NCI-H748 (cell line): ENCODE data around the gene TCAP.
"Not testable (repeated sequence)": the region's sequence is repeated elsewhere in the genome, so short reads cannot be mapped to it uniquely, and the experiment has no call there.

Experiments
- DNase-seq: peaks from one replicate; lab custom pipeline; 2025; ENCODE audit not compliant: unreplicated experiment; lab: John Stamatoyannopoulos, UW

The TCAP gene

DNA sequence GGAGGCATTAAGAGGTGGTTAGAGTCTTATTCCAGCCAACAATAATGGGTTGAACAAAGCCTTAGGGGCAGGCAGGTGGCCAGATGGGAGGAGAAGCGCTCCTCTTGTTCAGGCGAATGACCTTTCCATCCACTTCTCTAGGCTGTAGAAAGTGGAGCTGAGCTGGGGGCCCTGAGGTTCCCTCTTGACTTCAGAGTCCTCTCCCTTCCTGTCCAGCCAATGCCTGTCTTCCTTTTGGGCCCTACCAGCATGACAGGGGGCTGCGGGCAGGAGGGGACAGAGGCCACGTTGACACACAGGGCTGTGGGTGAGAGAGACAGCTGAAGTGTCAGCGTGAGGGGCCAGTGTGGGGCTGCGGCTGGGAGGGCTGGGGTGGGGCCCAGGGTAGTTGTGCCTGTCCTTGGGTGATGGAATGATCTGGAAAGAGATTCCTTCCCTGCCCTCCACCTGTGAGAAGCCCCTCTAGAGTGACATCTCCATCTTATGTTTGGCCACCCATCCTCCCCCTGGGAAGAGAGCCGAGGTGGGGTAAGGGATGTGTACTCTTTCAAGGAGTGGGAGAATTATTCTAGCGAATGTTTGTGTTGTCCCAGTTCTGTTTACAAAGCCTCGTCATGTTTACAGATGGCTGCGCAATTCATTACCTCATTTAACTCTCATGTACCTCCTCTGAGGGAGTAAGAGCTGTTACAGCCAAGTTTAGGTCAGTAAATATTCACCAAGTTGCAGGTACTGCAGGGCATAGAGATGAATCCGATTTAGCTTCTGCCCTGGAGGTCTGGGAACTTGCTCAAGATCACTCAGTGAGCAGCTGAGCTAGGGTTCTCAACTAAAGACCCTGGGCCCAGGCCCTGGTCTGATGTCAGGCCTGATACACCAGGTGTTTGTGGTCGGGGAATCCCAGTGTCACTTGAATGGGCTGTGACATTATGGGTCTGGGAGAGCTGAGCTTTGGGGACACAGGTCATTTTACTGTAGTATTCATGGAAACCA lies 38.0 kb downstream of the TCAP start:
- no peak for DNase-seq

- DNase-seq: no peak
These were observed 38.8 kb downstream of the TCAP start for GRCh38 chr17:39703913-39704312.

DNA sequence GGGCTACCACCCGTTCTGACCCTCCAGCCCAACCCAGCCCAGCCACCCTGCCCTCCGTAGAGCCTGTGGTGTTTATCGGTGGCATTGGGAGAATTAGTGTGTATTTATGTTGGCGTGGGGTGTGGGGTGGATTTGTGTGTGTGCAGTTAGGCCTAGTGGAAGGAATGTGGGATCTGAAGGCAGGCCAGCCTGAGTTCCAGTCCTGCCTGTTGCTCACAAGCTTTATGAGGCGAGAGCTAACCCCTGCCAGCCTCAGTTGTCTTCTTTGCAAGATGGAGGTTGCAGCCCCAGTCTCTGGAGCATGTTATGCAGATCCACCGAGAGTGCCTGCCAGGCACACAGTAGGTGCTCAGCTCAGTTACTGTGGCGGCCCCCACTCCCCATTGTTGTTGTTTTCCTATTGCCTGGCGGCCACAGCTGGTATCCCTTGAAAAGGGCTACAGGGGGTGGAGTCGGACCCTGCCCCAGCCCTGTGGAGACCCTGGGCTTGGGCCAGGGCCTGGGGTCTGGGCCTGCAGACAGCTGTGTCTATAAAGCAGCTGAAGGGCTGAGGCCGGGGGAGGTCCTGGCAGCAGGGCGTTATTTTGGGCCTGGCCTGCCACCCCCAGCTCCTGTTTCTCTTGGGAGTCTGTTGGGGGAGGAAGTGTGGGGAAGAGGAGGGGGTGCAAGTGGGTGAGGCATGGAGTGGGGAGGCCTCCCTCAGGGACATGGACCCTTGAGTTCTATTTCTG lies 39.8 kb downstream of the TCAP start:
- DNase-seq: no peak

DNA sequence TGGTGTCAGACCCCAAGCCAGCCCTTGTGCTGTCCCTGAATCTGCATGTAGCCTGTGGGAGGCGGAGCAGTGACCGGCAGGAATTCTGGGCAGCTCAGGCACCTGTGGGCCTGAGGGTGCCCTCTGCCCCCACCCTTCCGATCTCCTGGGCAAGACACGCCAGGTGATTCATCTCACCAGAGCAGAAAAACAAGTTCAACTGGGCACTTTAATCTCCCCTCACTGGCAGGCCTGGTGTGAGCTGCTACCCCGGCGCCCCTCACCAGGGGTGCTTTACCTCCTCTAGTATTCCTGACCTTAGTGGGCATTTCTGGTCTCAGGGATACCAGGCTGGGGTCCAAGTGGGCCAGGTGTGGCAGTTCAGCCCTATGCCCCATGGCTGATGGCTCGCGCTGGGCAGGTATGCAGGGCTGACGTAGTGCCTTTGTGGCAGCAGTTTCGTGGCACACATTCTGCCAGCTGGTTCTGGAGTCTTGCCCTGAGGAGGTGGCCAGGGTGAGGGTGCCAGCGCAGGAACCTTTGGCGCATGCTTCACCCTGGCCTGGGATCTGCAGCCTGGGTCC lies 40.7 kb downstream of the TCAP start:
- DNase-seq: no peak

DNA sequence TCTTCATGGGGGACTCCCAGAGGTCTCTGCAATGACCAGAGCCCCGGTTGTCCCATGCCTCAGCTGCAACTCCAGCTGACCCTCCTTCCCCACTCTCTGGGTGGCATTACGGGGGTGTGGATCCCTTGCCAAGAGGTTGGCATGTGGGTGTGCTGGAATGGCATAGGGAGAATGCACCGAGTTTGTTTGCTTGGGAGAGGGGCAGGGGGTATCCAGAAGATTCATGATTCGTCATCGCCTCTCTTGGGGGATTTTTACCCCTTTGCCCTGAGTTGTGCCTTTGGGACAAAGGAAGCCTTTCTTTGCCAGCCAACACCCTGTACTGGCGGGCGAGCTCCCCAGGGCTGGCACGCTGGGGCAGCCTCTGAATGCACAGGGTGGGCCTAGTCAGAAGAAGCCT lies 41.2 kb downstream of the TCAP start:
- no peak for DNase-seq

GRCh38 chr17:39706921-39707337 lies 41.8 kb downstream of the TCAP start:
- DNase-seq: no peak

GRCh38 chr17:39709319-39709997 lies 44.3 kb downstream of the TCAP start:
- no peak for DNase-seq

GRCh38 chr17:39709998-39710964 lies 45.1 kb downstream of the TCAP start:
- DNase-seq: no peak

DNA sequence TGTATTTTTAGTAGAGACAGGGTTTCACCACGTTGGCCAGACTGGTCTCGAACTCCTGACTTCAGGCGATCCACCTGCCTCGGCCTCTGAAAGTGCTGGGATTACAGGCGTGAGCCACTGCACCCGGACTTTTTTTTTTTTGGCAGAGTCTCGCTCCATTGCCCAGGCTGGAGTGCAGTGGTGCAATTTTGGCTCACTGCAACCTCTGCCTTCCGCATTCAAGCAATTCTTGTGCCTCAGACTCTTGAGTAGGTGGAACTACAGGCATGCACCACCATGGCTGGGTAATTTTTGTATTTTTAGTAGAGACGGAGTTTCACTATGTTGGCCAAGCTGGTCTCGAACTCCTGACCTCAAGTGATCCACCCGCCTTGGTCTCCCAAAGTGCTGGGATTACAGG lies 45.9 kb downstream of the TCAP start:
- not testable (repeated sequence) for DNase-seq

DNA sequence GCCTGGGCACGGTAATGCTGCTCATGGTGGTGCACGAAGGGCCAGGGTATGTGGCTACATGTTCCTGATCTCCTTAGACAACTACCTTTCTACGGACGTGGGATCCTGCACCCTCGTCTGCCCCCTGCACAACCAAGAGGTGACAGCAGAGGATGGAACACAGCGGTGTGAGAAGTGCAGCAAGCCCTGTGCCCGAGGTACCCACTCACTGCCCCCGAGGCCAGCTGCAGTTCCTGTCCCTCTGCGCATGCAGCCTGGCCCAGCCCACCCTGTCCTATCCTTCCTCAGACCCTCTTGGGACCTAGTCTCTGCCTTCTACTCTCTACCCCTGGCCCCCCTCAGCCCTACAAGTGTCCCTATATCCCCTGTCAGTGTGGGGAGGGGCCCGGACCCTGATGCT lies 46.7 kb downstream of the TCAP start:
- no peak for DNase-seq

DNA sequence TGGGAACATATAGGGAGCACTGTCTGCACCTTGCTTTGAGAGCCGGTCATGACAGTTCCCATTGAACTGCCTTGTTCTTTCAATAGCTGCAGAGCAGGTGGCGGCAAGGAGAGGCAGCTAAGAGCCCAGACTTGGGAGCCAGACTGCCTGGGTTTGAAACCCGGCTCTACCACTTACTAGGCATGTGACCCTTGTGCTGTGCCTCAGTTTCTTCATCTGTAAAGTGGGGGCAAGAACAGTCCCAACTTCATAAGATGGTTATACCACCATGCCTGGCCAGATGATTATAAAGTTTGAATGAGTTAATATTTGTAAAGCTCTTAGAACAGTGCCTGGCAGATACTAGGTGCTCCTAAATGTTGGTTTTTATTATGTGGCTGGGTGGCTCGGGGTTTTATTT lies 49.1 kb downstream of the TCAP start:
- DNase-seq: no peak

- DNase-seq: no peak
These were observed 50.4 kb downstream of the TCAP start for GRCh38 chr17:39715375-39716072.
